Activated CD8-positive, alpha-beta memory T cell treated with anti-CD3 and anti-CD28 coated beads, Interleukin-2, amount 10 ng/mL, durations not matched to agents 7 days and 5 days (primary cell): ENCODE results near the gene TRABD2B. TPM values are rescaled to one million over a fixed set of nuclear protein-coding genes. Genes with fewer than 3 reads are reported as not detected.

Experiments used
- ATAC-seq: fragments of 150-1000 bp; cut with Tn5 transposase; one replicate; pipeline ENCODE4 v1.10.0; 2021; ENCODE audit warnings: moderate library complexity
- CTCF ChIA-PET: fragments of 350-600 bp; sonication (Branson Sonifier 250); formaldehyde crosslinking; loops from one replicate; lab custom pipeline; 2021; ENCODE audit warnings: antibody characterized with exemption; lab: Charles Lee
- DNase-seq: peaks from one replicate; pipeline ENCODE4 v3.0.0-alpha.2; 2020
- H3K27ac Mint-ChIP-seq: one replicate; pipeline ENCODE4 v1.8.0; 2021; ENCODE audit warnings: mild to moderate bottlenecking, mixed read lengths
- H3K27me3 Mint-ChIP-seq: one replicate; pipeline ENCODE4 v1.8.0; 2021; ENCODE audit warnings: mixed read lengths
- H3K36me3 Mint-ChIP-seq: one replicate; pipeline ENCODE4 v1.8.0; 2021; ENCODE audit warnings: mild to moderate bottlenecking, mixed read lengths
- H3K4me1 Mint-ChIP-seq: one replicate; pipeline ENCODE4 v1.8.0; 2021; ENCODE audit warnings: mixed read lengths
- H3K4me3 Mint-ChIP-seq: one replicate; pipeline ENCODE4 v1.8.0; 2021; ENCODE audit warnings: mild to moderate bottlenecking, moderate library complexity, mixed read lengths
- H3K9me3 Mint-ChIP-seq: one replicate; pipeline ENCODE4 v1.8.0; 2022; ENCODE audit warnings: low read depth, mixed read lengths
- total RNA-seq, 2 experiments: library from RNA; stranded (reverse); gene quantifications; one replicate each; pipeline ENCODE4 v1.2.3, GENCODE V29; 2021

The TRABD2B gene
- total RNA-seq, 2 experiments from 2014 or later, result not detected

DNA sequence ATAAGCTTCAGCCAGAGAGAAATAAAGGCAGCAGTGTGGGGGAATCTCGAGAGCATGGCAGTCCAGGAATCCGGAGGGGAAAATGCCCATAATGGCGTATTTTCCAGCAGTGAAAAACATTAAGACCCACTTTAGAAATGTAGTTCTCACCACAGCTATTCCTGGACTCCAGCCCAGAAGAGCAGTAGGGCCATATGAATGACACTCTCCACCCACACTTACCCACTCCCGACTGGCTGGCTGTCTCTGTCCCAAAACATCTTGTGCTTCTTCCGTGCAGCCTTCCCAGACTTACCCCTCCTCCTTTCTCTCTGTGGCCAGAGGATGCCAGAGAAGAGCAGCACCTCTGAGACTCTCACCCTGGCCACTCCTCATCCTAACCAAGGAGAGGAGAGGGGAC is 56.4 kb downstream of the TRABD2B start:
- no peak for ATAC-seq
- Mint-ChIP-seq H3K36me3 (no peaks in the 10 kb centered on the region), H3K27ac (no peak overlapping the region), H3K4me1 (no peaks in the 10 kb centered on the region), H3K27me3 (peaks cover 5% of the 10 kb centered on the region), H3K9me3 (no peaks in the 10 kb centered on the region), H3K4me3 (no peak overlapping the region)
- CTCF ChIA-PET, result no interaction called here
- DNase-seq, result no peak

DNA sequence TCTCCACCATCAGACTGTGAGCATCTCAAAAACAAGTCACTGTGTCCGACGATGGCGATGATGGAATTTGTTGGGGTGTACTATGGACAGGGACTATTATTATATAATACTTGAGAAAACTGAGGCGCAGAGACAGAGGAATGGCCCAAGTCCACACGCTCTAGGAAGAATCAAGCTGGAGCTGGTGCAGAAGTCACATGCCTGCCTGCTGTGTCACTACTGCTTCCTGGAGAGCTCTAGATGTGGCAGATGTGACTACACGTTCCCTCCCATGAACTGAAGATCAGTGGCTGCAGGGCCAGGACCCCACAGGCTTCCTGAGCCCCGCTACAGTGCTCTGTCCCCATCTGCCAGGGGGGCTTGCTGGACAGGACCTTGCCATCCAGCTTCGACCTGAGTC is 56.9 kb downstream of the TRABD2B start:
- CTCF ChIA-PET, result no interaction called here
- no peak overlapping the region for H3K4me3 Mint-ChIP-seq

DNA sequence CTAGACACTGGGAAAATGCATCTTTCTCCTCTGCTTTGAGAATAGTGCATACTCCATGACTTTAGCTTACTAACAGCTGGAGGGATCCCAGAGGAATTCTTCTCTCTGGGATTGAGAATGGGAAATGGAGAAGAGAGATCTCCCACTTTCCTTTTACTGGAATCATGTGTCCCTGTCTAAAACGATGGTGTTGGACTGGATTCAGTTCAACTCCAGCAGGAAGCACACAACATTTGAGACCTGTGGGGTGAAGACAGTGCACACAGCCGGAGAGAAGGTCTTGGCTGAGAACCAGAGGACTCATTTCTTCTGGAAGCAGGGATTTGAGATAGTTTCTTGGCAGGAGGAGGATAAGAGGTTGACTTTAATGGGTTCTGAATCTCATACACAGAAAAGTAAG is 58.7 kb downstream of the TRABD2B start:
- ATAC-seq (no peak), DNase-seq (no peak)
- H3K36me3 Mint-ChIP-seq, result no peaks in the 10 kb centered on the region
- H3K27ac Mint-ChIP-seq, result no peak overlapping the region
- H3K4me3 Mint-ChIP-seq, result no peak overlapping the region
- no peaks in the 10 kb centered on the region for H3K4me1 Mint-ChIP-seq
- no peaks in the 10 kb centered on the region for H3K9me3 Mint-ChIP-seq
- H3K27me3 Mint-ChIP-seq, result no peaks in the 10 kb centered on the region
- CTCF ChIA-PET, result no interaction called here

More for the DNA sequence above, 56.9 kb downstream of the TRABD2B start:
- Mint-ChIP-seq H3K4me1 (no peaks in the 10 kb centered on the region), H3K27ac (no peak overlapping the region), H3K36me3 (no peaks in the 10 kb centered on the region), H3K9me3 (no peaks in the 10 kb centered on the region), H3K27me3 (peaks cover 5% of the 10 kb centered on the region)
- ATAC-seq (no peak), DNase-seq (no peak)

DNA sequence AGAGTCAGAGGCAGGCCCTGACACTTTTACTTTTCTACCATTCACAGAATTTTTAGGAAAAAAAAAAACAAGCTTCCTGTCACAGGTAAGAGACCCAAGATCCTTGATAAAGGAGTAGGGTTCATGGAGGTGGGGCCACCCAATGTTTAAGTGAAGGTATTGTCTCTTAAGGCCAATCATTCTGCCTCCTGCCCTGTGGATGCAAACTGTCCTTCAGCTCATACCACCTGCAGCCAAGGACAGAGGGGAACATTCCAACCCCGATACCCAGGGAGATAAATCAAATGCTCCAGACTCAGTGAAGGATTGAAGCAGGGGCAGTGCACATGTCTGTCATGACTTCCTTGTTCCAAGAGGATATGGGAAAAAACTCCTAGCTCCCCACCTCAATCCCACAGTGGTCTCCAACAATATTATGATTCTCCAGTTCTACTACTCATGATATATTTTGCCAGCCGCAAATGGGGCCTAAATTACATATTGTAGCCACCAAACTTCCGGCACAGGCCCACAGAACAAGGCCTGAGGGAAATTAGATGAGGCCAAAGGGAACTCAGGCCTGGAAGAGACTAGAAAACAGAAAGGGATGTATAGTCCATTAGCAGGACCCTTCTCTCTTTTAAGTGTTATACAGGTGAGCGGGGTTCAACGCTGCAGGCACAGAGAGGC is 59.5 kb downstream of the TRABD2B start:
- no peak overlapping the region for H3K4me3 Mint-ChIP-seq
- H3K27me3 Mint-ChIP-seq, result no peaks in the 10 kb centered on the region
- ATAC-seq (no peak), DNase-seq (no peak)
- CTCF ChIA-PET, result no interaction called here
- no peaks in the 10 kb centered on the region for H3K4me1 Mint-ChIP-seq
- H3K9me3 Mint-ChIP-seq, result no peaks in the 10 kb centered on the region
- no peaks in the 10 kb centered on the region for H3K36me3 Mint-ChIP-seq
- no peak overlapping the region for H3K27ac Mint-ChIP-seq

DNA sequence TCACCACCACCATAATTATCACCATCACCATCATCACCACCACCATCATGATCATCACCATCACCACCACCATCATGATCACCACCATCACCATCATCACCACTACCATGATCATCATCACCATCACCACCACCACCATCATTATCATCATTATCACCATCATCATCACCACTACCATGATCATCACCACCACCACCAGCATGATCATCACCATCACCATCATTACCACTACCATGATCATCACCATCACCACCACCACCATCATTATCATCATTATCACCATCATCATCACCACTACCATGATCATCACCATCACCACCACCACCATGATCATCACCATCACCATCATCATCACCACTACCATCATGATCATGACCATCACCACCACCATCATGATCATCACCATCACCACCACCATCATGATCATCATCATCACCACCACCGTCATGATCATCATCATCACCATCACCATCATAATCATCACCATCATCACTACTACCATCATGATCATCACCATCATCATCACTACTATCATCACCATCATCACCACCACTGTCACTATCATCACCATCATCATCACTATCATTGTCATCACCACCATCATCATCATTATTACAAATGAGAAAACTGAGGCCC is 60.2 kb downstream of the TRABD2B start:
- CTCF ChIA-PET, result no interaction called here
- H3K27me3 Mint-ChIP-seq, result peaks cover 4% of the 10 kb centered on the region
- no peaks in the 10 kb centered on the region for H3K36me3 Mint-ChIP-seq
- no peaks in the 10 kb centered on the region for H3K9me3 Mint-ChIP-seq
- DNase-seq (no peak), ATAC-seq (no peak)
- no peak overlapping the region for H3K27ac Mint-ChIP-seq
- no peak overlapping the region for H3K4me3 Mint-ChIP-seq
- H3K4me1 Mint-ChIP-seq, result no peaks in the 10 kb centered on the region

DNA sequence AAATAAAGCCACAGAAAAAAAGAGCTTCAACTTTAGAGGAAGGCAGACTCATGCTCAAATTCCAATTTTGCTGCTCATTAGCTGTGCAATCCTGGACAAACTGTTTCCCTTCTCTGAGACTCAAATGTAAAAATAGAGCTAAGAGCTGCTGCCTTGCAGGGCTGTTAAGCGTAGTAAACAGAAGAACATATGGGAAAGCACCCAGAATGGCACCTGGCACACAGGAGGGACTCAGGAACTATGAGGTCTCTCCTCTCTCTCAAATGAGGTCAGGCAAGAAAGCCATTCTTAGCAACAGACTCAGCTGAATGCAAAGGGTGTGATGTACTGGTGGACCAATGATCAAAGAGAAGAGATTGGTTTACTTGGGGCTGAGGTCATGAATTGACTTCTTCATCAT is 61.3 kb downstream of the TRABD2B start:
- no peak overlapping the region for H3K27ac Mint-ChIP-seq
- CTCF ChIA-PET, result interaction anchor here (1.1 kb wide), 1 partner anchor 62 kb away, joined by 3 read pairs; no protein-coding TSS in a partner anchor
- H3K27me3 Mint-ChIP-seq, result peaks cover 4% of the 10 kb centered on the region
- ATAC-seq, result no peak
- no peaks in the 10 kb centered on the region for H3K4me1 Mint-ChIP-seq
- no peaks in the 10 kb centered on the region for H3K36me3 Mint-ChIP-seq
- no peaks in the 10 kb centered on the region for H3K9me3 Mint-ChIP-seq
- no peak overlapping the region for H3K4me3 Mint-ChIP-seq
- DNase-seq, result no peak

DNA sequence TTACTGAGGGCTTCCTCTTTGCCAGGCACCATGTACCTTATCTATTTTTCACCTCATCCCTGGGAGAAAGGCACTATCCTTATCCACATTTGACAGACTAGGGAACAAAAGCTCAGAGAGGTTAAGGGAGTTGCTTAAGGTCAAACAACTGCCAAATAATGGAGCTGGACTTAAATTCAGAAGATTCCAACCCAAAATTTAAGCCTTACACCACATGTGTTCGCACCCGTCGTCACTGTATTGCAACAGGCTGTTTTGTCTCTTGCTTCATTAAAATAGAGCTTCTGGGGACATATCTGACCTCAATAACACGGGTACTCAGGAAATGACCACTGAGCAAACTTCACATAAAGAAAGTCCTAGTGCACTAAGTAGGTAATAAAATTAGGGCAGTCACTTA is 62.0 kb downstream of the TRABD2B start:
- H3K9me3 Mint-ChIP-seq, result no peaks in the 10 kb centered on the region
- DNase-seq (no peak), ATAC-seq (no peak)
- no peak overlapping the region for H3K4me3 Mint-ChIP-seq
- CTCF ChIA-PET, result interaction anchor here (1.1 kb wide), 1 partner anchor 63 kb away, joined by 3 read pairs; no protein-coding TSS in a partner anchor
- H3K27me3 Mint-ChIP-seq, result peaks cover 4% of the 10 kb centered on the region
- no peaks in the 10 kb centered on the region for H3K36me3 Mint-ChIP-seq
- H3K4me1 Mint-ChIP-seq, result no peaks in the 10 kb centered on the region
- H3K27ac Mint-ChIP-seq, result no peak overlapping the region

DNA sequence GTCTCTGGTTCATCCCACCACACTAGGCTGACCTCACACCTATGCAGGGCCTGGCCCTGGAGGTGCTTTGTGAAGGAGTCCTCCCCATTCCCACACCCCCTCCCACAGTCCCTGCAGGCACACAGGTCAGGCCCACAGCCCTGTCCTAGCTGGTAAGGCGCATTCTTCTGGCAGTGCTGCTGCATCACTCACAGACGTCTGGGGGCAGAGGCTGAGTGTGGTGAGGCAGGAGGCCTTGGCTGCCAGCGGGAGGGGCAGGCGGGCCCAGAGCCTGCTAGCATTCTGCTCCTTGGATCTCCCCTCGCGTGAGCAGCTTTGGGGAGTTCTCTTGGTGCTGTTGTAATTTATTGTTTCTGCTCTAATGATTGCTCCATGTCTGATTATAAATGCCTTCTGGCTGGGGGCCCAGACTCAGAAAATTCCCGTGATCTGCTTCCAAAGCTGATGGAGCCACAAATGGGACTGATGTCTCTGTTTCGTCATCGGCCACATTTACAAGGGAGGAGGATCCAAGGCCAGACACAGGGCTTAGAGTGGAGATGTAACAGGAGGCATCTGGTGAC is 62.9 kb downstream of the TRABD2B start:
- H3K36me3 Mint-ChIP-seq, result no peaks in the 10 kb centered on the region
- H3K9me3 Mint-ChIP-seq, result no peaks in the 10 kb centered on the region
- ATAC-seq, result no peak
- CTCF ChIA-PET, result no interaction called here
- peaks cover 4% of the 10 kb centered on the region for H3K27me3 Mint-ChIP-seq
- H3K4me3 Mint-ChIP-seq, result no peak overlapping the region
- DNase-seq, result no peak
- no peaks in the 10 kb centered on the region for H3K4me1 Mint-ChIP-seq
- H3K27ac Mint-ChIP-seq, result no peak overlapping the region

DNA sequence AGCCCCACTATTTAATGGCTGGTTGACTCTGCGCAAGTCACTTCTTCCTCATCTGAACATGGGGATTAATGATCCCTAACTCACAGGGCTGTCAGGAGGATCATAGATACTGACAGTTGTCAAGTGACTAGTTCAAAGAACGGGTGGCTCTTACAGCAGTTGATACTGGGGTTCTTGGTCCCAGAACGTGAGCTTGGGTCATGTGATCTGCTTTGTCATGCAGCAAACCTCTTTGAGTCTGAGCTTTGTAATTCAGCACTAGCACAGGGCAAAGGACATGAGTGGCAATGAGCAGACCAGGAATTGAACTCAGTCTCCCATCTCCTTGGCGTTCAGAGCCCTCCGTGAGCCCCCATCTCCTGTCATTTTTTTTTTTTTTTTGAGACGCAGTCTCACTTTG is 64.4 kb downstream of the TRABD2B start:
- H3K27me3 Mint-ChIP-seq, result peaks cover 6% of the 10 kb centered on the region
- H3K9me3 Mint-ChIP-seq, result no peaks in the 10 kb centered on the region
- CTCF ChIA-PET, result interaction anchor here (1.0 kb wide), 1 partner anchor 26 kb away, joined by 3 read pairs; no protein-coding TSS in a partner anchor
- no peaks in the 10 kb centered on the region for H3K4me1 Mint-ChIP-seq
- ATAC-seq, result no peak
- no peak for DNase-seq
- no peak overlapping the region for H3K27ac Mint-ChIP-seq
- H3K4me3 Mint-ChIP-seq, result no peak overlapping the region
- H3K36me3 Mint-ChIP-seq, result no peaks in the 10 kb centered on the region

DNA sequence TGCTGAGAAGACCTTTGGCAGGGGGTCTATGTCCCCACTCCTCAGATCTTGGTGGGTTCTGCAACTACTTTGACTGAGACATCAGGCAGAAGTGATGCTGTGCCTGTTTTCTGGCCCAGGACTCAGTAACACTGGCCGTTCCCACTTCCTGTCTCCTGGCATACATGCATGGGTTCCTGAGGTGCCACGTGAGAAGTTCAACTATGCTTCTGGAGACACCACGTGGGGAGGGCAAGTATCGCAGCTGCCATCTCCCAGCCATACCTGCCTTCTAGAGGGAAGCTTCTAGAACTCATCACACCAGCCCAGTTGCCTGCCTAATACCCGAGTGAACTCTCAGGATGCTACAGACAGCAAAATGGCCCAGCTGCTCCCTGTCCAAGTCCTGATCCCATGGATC is 65.8 kb downstream of the TRABD2B start:
- no peak for ATAC-seq
- H3K27me3 Mint-ChIP-seq, result peaks cover 7% of the 10 kb centered on the region

DNA sequence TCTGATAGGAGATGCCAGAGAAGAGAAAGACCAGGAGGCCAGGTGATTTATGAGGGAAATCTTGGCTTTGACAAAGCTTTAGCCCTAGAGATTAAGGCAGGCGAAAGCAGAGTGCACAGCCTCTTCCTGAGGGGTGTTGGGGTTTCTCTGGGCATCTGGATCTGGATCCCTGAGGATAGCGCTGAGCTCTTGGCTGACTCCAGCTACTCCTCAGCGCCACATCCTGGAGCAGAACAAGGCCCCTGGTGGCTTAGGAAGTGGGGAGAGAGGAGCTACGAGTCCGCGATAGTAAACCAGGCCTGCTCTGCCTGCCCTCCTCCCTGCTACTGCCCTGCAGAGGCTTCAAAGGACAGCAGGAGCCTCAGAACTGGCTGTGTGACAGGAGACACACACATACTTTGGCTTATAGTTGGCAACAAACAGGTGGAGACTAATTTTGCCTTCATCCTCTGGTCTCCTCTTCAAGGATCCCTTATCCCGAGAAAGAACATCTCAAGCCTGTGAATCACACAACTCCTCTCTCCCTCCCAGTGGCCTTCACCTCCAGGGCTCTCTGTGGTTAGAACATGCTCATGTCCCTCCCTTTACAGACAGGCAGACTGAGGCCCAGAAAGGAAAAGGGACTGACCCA is 66.9 kb downstream of the TRABD2B start:
- Mint-ChIP-seq H3K27me3 (peaks cover 10% of the 10 kb centered on the region), H3K9me3 (no peaks in the 10 kb centered on the region), H3K4me3 (no peak overlapping the region), H3K4me1 (no peaks in the 10 kb centered on the region), H3K36me3 (no peaks in the 10 kb centered on the region), H3K27ac (no peak overlapping the region)
- CTCF ChIA-PET, result no interaction called here
- no peak for DNase-seq
- no peak for ATAC-seq

More for the DNA sequence above, 65.8 kb downstream of the TRABD2B start:
- no peaks in the 10 kb centered on the region for H3K9me3 Mint-ChIP-seq
- H3K36me3 Mint-ChIP-seq, result no peaks in the 10 kb centered on the region
- H3K4me3 Mint-ChIP-seq, result no peak overlapping the region
- no peaks in the 10 kb centered on the region for H3K4me1 Mint-ChIP-seq
- no peak for DNase-seq
- H3K27ac Mint-ChIP-seq, result no peak overlapping the region
- CTCF ChIA-PET, result no interaction called here

DNA sequence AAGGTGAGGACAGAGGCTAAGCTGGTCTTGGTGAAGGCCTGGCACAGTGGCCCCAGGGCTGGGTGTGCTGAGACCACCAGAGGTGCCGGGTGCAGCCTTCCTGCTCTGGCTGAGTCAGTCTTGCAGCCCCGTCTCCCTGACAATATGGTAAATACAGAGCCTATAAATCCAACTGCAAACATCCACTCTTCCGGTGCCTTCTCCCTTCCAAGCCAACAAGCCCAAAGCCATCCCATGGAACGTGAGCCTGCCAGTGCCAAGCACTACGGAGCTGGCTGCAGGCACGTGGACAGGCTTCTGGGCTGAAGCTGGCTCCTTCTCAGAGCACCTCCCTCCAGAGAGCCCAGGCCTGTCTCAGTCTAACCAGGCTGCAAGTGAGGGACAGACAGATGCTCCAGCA is 70.0 kb downstream of the TRABD2B start:
- DNase-seq (no peak), ATAC-seq (no peak)
- Mint-ChIP-seq H3K4me1 (no peaks in the 10 kb centered on the region), H3K4me3 (no peak overlapping the region), H3K27me3 (peaks cover 22% of the 10 kb centered on the region), H3K9me3 (no peaks in the 10 kb centered on the region), H3K27ac (no peak overlapping the region), H3K36me3 (no peaks in the 10 kb centered on the region)
- CTCF ChIA-PET, result no interaction called here

DNA sequence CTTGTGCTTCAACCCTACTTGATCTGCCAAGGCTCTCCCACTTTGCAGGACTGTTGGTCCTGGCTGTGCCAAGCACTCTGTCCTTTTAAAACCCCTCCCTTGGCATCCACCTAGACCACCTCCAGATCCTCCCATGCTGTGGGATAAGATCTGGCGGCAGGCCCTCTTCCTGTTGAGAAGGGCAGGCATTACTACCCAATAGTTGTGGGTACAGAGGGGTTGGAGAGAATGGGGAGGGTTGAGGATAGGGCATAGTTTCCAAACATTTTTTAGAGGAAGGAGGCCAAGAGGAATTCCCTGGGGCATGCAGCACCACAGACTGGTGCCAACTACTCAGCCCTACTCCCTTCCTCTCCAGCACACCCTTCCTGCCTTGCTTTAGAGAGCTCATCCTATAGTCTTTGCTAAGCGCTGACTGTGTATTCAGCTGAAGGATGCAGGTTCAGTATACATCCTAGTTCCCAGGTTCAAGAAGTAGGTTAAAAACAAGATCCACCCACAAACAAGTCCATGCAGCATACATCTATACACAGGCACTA is 70.7 kb downstream of the TRABD2B start:
- ATAC-seq (no peak), DNase-seq (no peak)
- H3K9me3 Mint-ChIP-seq, result no peaks in the 10 kb centered on the region
- no peaks in the 10 kb centered on the region for H3K4me1 Mint-ChIP-seq
- H3K4me3 Mint-ChIP-seq, result no peak overlapping the region
- H3K27me3 Mint-ChIP-seq, result peaks cover 21% of the 10 kb centered on the region
- no peaks in the 10 kb centered on the region for H3K36me3 Mint-ChIP-seq
- no peak overlapping the region for H3K27ac Mint-ChIP-seq
- CTCF ChIA-PET, result no interaction called here
